ENCODE data around the gene KRT36. TPM values are rescaled to one million over a fixed set of nuclear protein-coding genes. Genes with fewer than 3 reads are reported as not detected.

Gene KRT36
- total and polyA plus RNA-seq, 9 donors: 0.50 TPM; not detected in 8

DNA sequence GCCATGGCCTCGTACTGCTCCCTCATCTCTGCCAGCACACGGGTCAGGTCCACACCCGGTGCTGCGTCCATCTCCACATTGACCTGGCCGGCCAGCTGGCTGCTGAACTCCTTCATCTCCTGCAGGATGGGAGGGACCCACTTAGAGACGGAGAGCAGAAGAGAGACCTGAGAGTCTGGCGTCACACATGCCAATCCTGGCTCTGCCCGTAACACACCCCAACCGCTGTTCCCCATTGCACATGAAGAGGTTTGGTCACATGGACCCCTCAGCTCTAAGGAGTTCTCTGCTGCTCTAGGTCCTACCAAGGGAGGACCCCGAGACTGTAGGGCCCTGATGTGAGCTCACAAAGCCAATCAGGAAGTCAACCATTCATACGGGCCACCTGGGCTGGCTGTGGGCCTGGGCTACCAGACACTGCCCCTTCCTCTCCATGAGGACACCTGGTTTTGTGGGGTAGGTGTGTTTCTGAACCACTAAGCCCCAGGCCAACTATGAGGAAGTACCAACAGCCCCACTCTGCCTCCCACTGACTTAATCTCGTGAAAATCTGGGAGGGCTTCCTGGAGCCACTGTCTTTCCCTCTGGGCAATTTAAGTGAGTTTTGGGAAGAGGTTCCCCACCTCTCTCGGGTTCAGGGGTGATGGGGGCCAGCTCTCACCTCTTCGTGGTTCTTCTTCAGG lies 26.6 kb upstream of the KRT36 start:
- intact Hi-C loops (cut with DNase I): no loop called here
- Histone ChIP-seq H3K9me3 (no peaks in the 10 kb centered on the region), H3K4me1 (ENCODE audit: insufficient read depth) (peaks cover 2% of the 10 kb centered on the region), H3K27me3 (no peaks in the 10 kb centered on the region), H3K36me3 (no peaks in the 10 kb centered on the region), H3K27ac (no peak overlapping the region), H3K4me3 (no peak overlapping the region)
- TF ChIP-seq, protein P1, sequence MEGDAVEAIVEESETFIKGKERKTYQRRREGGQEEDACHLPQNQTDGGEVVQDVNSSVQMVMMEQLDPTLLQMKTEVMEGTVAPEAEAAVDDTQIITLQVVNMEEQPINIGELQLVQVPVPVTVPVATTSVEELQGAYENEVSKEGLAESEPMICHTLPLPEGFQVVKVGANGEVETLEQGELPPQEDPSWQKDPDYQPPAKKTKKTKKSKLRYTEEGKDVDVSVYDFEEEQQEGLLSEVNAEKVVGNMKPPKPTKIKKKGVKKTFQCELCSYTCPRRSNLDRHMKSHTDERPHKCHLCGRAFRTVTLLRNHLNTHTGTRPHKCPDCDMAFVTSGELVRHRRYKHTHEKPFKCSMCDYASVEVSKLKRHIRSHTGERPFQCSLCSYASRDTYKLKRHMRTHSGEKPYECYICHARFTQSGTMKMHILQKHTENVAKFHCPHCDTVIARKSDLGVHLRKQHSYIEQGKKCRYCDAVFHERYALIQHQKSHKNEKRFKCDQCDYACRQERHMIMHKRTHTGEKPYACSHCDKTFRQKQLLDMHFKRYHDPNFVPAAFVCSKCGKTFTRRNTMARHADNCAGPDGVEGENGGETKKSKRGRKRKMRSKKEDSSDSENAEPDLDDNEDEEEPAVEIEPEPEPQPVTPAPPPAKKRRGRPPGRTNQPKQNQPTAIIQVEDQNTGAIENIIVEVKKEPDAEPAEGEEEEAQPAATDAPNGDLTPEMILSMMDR (IDR thresholded peaks at IDR 0.05): no peak
- no peak for TF ChIP-seq POLR2A (IDR thresholded peaks at IDR 0.05)
- TF ChIP-seq EP300 (IDR thresholded peaks at IDR 0.05): no peak
- DNase-seq: no peak
- 92 to 96% (median 93%) methylated on average over 14 of the region's 14 CpGs for WGBS, 3 donors

- no peak for DNase-seq
- no peak overlapping the region for H3K27ac ChIP-seq
- H3K36me3 ChIP-seq: no peaks in the 10 kb centered on the region
- WGBS, 3 donors: 77 to 86% (median 79%) methylated on average over 5 of the region's 5 CpGs
- H3K27me3 ChIP-seq: no peaks in the 10 kb centered on the region
- no peak overlapping the region for H3K4me3 ChIP-seq
- TF ChIP-seq, protein P1 (IDR thresholded peaks at IDR 0.05): no peak
- no peak for TF ChIP-seq EP300 (IDR thresholded peaks at IDR 0.05)
- no peak for TF ChIP-seq POLR2A (IDR thresholded peaks at IDR 0.05)
- intact Hi-C loops (cut with DNase I): no loop called here
- no peaks in the 10 kb centered on the region for H3K4me1 ChIP-seq (ENCODE audit: insufficient read depth)
- H3K9me3 ChIP-seq: no peaks in the 10 kb centered on the region
These were observed 23.4 kb upstream of the KRT36 start for GRCh38 chr17:41513168-41513547.

GRCh38 chr17:41512546-41513167 lies 22.9 kb upstream of the KRT36 start:
- no peaks in the 10 kb centered on the region for H3K36me3 ChIP-seq
- H3K27ac ChIP-seq: no peak overlapping the region
- no peak for TF ChIP-seq POLR2A (IDR thresholded peaks at IDR 0.05)
- TF ChIP-seq, protein P1 (IDR thresholded peaks at IDR 0.05): no peak
- TF ChIP-seq EP300 (IDR thresholded peaks at IDR 0.05): no peak
- H3K4me1 ChIP-seq (ENCODE audit: insufficient read depth): no peaks in the 10 kb centered on the region
- WGBS, 3 donors: 75 to 82% (median 78%) methylated on average over 7 of the region's 7 CpGs
- no peaks in the 10 kb centered on the region for H3K27me3 ChIP-seq
- no peak overlapping the region for H3K4me3 ChIP-seq
- no peak for DNase-seq
- no peaks in the 10 kb centered on the region for H3K9me3 ChIP-seq
- intact Hi-C loops (cut with DNase I): no loop called here

DNA sequence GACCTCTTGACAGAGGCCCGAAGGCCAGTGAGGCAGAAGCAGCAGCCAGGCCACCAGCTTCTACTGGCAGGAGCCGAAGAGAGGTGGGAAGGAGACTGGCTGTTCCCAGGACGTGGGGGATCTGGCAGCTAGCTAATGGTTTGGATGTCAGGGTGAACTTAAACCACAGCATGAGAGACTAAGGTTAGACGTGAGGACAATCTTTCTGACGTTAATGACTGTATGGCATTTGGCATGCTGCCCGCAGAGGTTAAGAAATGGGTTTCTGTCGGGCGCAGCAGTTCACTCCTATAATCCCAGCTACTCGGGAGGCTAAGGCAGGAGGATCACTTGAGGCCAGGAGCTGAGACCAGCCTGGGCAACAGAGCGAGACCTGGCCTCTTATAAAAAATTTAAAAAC lies 22.0 kb upstream of the KRT36 start:
- Histone ChIP-seq H3K36me3 (no peaks in the 10 kb centered on the region), H3K27me3 (no peaks in the 10 kb centered on the region), H3K27ac (no peak overlapping the region), H3K4me3 (no peak overlapping the region), H3K9me3 (no peaks in the 10 kb centered on the region), H3K4me1 (ENCODE audit: insufficient read depth) (no peaks in the 10 kb centered on the region)
- DNase-seq: no peak
- intact Hi-C loops (cut with DNase I): no loop called here
- 75 to 85% (median 80%) methylated on average over 10 of the region's 10 CpGs for WGBS, 3 donors
- no peak for TF ChIP-seq EP300 (IDR thresholded peaks at IDR 0.05)
- TF ChIP-seq, protein P1 (IDR thresholded peaks at IDR 0.05): no peak
- no peak for TF ChIP-seq POLR2A (IDR thresholded peaks at IDR 0.05)
